WERI-Rb-1 (cell line): ENCODE data around the gene PMEL.

Experiments
- DNase-seq: peaks from one replicate; pipeline ENCODE4 v3.0.0-alpha.2; 2020
- H3K27ac ChIP-seq: fragments of 250-450 bp; sonication (Bioruptor Pico); 2 replicates; pipeline ENCODE4 v1.5.1; 2020; ENCODE audit warnings: mild to moderate bottlenecking, moderate library complexity
- H3K27me3 ChIP-seq: fragments of 250-450 bp; sonication (Bioruptor Pico); 2 replicates; pipeline ENCODE4 v1.5.1; 2021; ENCODE audit warnings: mild to moderate bottlenecking, low read depth, moderate library complexity; ENCODE audit not compliant: insufficient read depth, severe bottlenecking
- H3K36me3 ChIP-seq: fragments of 250-450 bp; sonication (Bioruptor Pico); 2 replicates; pipeline ENCODE4 v1.5.1; 2020; ENCODE audit warnings: mild to moderate bottlenecking, moderate library complexity
- H3K4me3 ChIP-seq: 2 replicates; pipeline ENCODE4 v1.5.1; 2011; ENCODE audit warnings: low read depth, mild to moderate bottlenecking, control low read depth, low read length
- H3K9me3 ChIP-seq: fragments of 250-450 bp; sonication (Bioruptor Pico); 2 replicates; pipeline ENCODE4 v1.5.1; 2021; ENCODE audit warnings: mild to moderate bottlenecking, moderate library complexity; ENCODE audit not compliant: severe bottlenecking
- CTCF ChIP-seq: IDR thresholded peaks from 2 replicates; pipeline ENCODE4 v1.5.1; 2011; ENCODE audit warnings: low read depth, mild to moderate bottlenecking, control low read depth, inconsistent platforms, low read length

PMEL gene

GRCh38 chr12:55978393-55978792 lies 12.6 kb upstream of the PMEL start:
- H3K27me3 ChIP-seq: no peaks in the 10 kb centered on the region
- no peak for TF ChIP-seq CTCF
- H3K27ac ChIP-seq: no peak overlapping the region
- H3K9me3 ChIP-seq: no peaks in the 10 kb centered on the region
- no peak overlapping the region for H3K4me3 ChIP-seq
- H3K36me3 ChIP-seq: peaks cover 25% of the 10 kb centered on the region
- DNase-seq: no peak

GRCh38 chr12:55974308-55974730 lies 8.5 kb upstream of the PMEL start:
- H3K4me3 ChIP-seq: peak overlapping the region; percentile 81
- DNase-seq: peak; percentile 60
- peaks cover 29% of the 10 kb centered on the region for H3K36me3 ChIP-seq
- TF ChIP-seq CTCF: no peak
- no peaks in the 10 kb centered on the region for H3K27me3 ChIP-seq
- H3K9me3 ChIP-seq: no peaks in the 10 kb centered on the region
- peak overlapping the region; percentile 81 for H3K27ac ChIP-seq

GRCh38 chr12:55973599-55974307 lies 7.9 kb upstream of the PMEL start, which contains the start of gene RAB5B:
Gene RAB5B, plus strand, starts transcription at chr12:55974078. Its CDS starts 12,883 bp downstream, at chr12:55986961.
- Histone ChIP-seq H3K27ac (peak within 1 kb of the TSS; percentile 81), H3K4me3 (peak within 1 kb of the TSS; percentile 81), H3K9me3 (no peaks in the 10 kb centered on the region), H3K27me3 (no peaks in the 10 kb centered on the region), H3K36me3 (peaks cover 31% of the 10 kb centered on the region)
- DNase-seq: peak; percentile 99
- TF ChIP-seq CTCF: no peak

GRCh38 chr12:55972911-55973598 lies 7.2 kb upstream of the PMEL start:
- Histone ChIP-seq H3K4me3 (peak overlapping the region; percentile 51), H3K36me3 (peaks cover 38% of the 10 kb centered on the region), H3K27ac (peak overlapping the region; percentile 61), H3K27me3 (no peaks in the 10 kb centered on the region), H3K9me3 (no peaks in the 10 kb centered on the region)
- DNase-seq: no peak
- TF ChIP-seq CTCF: no peak

GRCh38 chr12:55972456-55972855 lies 6.6 kb upstream of the PMEL start:
- H3K36me3 ChIP-seq: peaks cover 42% of the 10 kb centered on the region
- H3K27ac ChIP-seq: no peak overlapping the region
- TF ChIP-seq CTCF: no peak
- DNase-seq: no peak
- no peaks in the 10 kb centered on the region for H3K27me3 ChIP-seq
- no peaks in the 10 kb centered on the region for H3K9me3 ChIP-seq
- no peak overlapping the region for H3K4me3 ChIP-seq
